SK-N-DZ (cell line): ENCODE data around the gene ZNF385D.

Source experiments
- DNase-seq: peaks from one replicate; pipeline ENCODE4 v3.0.0-alpha.2; 2015; ENCODE audit warnings: low spot score

The ZNF385D gene

GRCh38 chr3:21750080-21750696 lies 822 bp downstream of the ZNF385D start:
- peak; percentile 17 for DNase-seq

- no peak for DNase-seq
Observed at GRCh38 chr3:21747966-21748555, 2.9 kb downstream of the ZNF385D start.

- no peak for DNase-seq
Observed at GRCh38 chr3:21747376-21747775, 3.6 kb downstream of the ZNF385D start.

GRCh38 chr3:21745966-21746365 lies 5.0 kb downstream of the ZNF385D start:
- no peak for DNase-seq

GRCh38 chr3:21744793-21745192 lies 6.2 kb downstream of the ZNF385D start:
- DNase-seq, result no peak

- no peak for DNase-seq
Observed at GRCh38 chr3:21738935-21739702, 11.9 kb downstream of the ZNF385D start.

GRCh38 chr3:21738283-21738682 lies 12.7 kb downstream of the ZNF385D start:
- no peak for DNase-seq

GRCh38 chr3:21734746-21735145 lies 16.3 kb downstream of the ZNF385D start:
- DNase-seq, result no peak

- DNase-seq, result no peak
Observed at GRCh38 chr3:21729888-21730459, 21.0 kb downstream of the ZNF385D start.

- DNase-seq, result no peak
Observed at GRCh38 chr3:21729331-21729730, 21.7 kb downstream of the ZNF385D start.

- no peak for DNase-seq
Observed at GRCh38 chr3:21722768-21723167, 28.2 kb downstream of the ZNF385D start.

GRCh38 chr3:21722301-21722700 lies 28.7 kb downstream of the ZNF385D start:
- no peak for DNase-seq

- no peak for DNase-seq
Observed at GRCh38 chr3:21718943-21719591, 31.9 kb downstream of the ZNF385D start.

- no peak for DNase-seq
Observed at GRCh38 chr3:21718161-21718765, 32.7 kb downstream of the ZNF385D start.

- no peak for DNase-seq
Observed at GRCh38 chr3:21715662-21716061, 35.3 kb downstream of the ZNF385D start.

GRCh38 chr3:21705769-21706168 lies 45.2 kb downstream of the ZNF385D start:
- no peak for DNase-seq

GRCh38 chr3:21704796-21705195 lies 46.2 kb downstream of the ZNF385D start:
- DNase-seq, result no peak

- DNase-seq, result no peak
Observed at GRCh38 chr3:21703291-21703690, 47.7 kb downstream of the ZNF385D start.

- no peak for DNase-seq
Observed at GRCh38 chr3:21697707-21698106, 53.3 kb downstream of the ZNF385D start.

- DNase-seq, result no peak
Observed at GRCh38 chr3:21694506-21694905, 56.5 kb downstream of the ZNF385D start.

- no peak for DNase-seq
Observed at GRCh38 chr3:21691036-21691435, 60.0 kb downstream of the ZNF385D start.

- DNase-seq, result no peak
Observed at GRCh38 chr3:21682206-21682605, 68.8 kb downstream of the ZNF385D start.
